A549 (cell line): ENCODE measurements around the gene SHC4. TPM values are rescaled to one million over a fixed set of nuclear protein-coding genes. Genes with fewer than 3 reads are reported as not detected.

Source experiments
- ATAC-seq, 2 experiments: fragments of 200-7000 bp in 1 of 2; fragments of >200 bp in 1 of 2; cut with Nextera tagmentation in 1 of 2; cut with Tn5 transposase in 1 of 2; 3 replicates each; pipeline versions ENCODE4 v1.8.0 to v1.9.1; 2018 to 2020; ENCODE audit warnings: mild to moderate bottlenecking in 1 of 2, moderate library complexity in 1 of 2
- CTCF ChIA-PET: fragments of 300-600 bp; sonication (Branson Sonifier 250); formaldehyde crosslinking; extraction: SDS; loops from one replicate; lab custom pipeline; 2021; ENCODE audit warnings: antibody characterized with exemption, inconsistent platforms; lab: Yijun Ruan, JAX
- POLR2A ChIA-PET: fragments of 350-600 bp; formaldehyde crosslinking; extraction: SDS; loops from one replicate; lab custom pipeline; 2021; ENCODE audit warnings: antibody characterized with exemption, inconsistent platforms; lab: Yijun Ruan, JAX
- DNase-seq, 2 experiments: peaks; one replicate each; pipeline versions ENCODE4 v3.0.0 to v3.0.0-alpha.2; 2011 to 2016; ENCODE audit warnings: low read depth in 1 of 2, low spot score in 1 of 2
- FAIRE-seq: peaks from 2 replicates; lab custom pipeline; 2011; peaks lifted over from hg19 to GRCh38; lab: Jason Lieb, UNC
- H3K27ac ChIP-seq, 2 experiments: fragments of >200 bp; sonication (Bioruptor Twin); formaldehyde crosslinking; 3 replicates each; pipeline ENCODE4 v1.5.1; 2016 to 2017
- H3K4me1 ChIP-seq: fragments of >200 bp; sonication (Bioruptor Twin); formaldehyde crosslinking; 3 replicates; pipeline ENCODE4 v1.6.1; 2016
- H3K4me2 ChIP-seq: fragments of >200 bp; sonication (Bioruptor Twin); formaldehyde crosslinking; 3 replicates; pipeline ENCODE4 v1.6.1; 2016
- H3K4me3 ChIP-seq: fragments of >200 bp; sonication (Bioruptor Twin); formaldehyde crosslinking; 3 replicates; pipeline ENCODE4 v1.5.1; 2016
- H3K9me3 ChIP-seq: fragments of >200 bp; sonication (Bioruptor Twin); formaldehyde crosslinking; 3 replicates; pipeline ENCODE4 v1.6.1; 2016
- ATOH8 ChIP-seq: fragments of 250-450 bp; sonication (Bioruptor Pico); IDR thresholded peaks from 2 replicates; pipeline ENCODE4 v1.5.0; 2020; ENCODE audit warnings: low read depth, mild to moderate bottlenecking, moderate library complexity
- BCL3 ChIP-seq: fragments of >200 bp; sonication (Bioruptor Twin); formaldehyde crosslinking; IDR thresholded peaks from 3 replicates; pipeline ENCODE4 v1.6.1; 2016
- BHLHE40 ChIP-seq: IDR thresholded peaks from 2 replicates; pipeline ENCODE4 v1.6.1; 2012; ENCODE audit warnings: low read depth, low read length, inconsistent platforms
- CHD2 ChIP-seq: fragments of 150-350 bp; IDR thresholded peaks from 2 replicates; pipeline ENCODE4 v1.6.1; 2014; ENCODE audit warnings: low read length; ENCODE audit not compliant: partially characterized antibody
- CHD4 ChIP-seq: fragments of 200-600 bp; sonication (generic); IDR thresholded peaks from 2 replicates; pipeline ENCODE4 v1.6.1; 2016; ENCODE audit warnings: antibody characterized with exemption, mild to moderate bottlenecking, borderline replicate concordance
- EHF ChIP-seq: fragments of 250-450 bp; sonication (Bioruptor Pico); IDR thresholded peaks from 2 replicates; pipeline ENCODE4 v1.5.0; 2020; ENCODE audit warnings: mild to moderate bottlenecking
- EHMT2 ChIP-seq: fragments of 200-600 bp; sonication (generic); IDR thresholded peaks from 2 replicates; pipeline ENCODE4 v1.6.1; 2016; ENCODE audit warnings: antibody characterized with exemption, low read depth, mild to moderate bottlenecking, moderate library complexity
- EP300 ChIP-seq, 2 experiments: fragments of >200 bp; sonication (Bioruptor Twin); formaldehyde crosslinking; IDR thresholded peaks; 2 replicates in 1 of 2; 3 replicates in 1 of 2; pipeline ENCODE4 v1.6.1; 2016 to 2017
- FOSB ChIP-seq: fragments of 250-450 bp; sonication (Bioruptor Pico); IDR thresholded peaks from 2 replicates; pipeline ENCODE4 v1.5.0; 2020; ENCODE audit warnings: mild to moderate bottlenecking, moderate library complexity
- FOSL2 ChIP-seq, 2 experiments: fragments of 450-650 bp in 1 of 2; fragments of >200 bp in 1 of 2; sonication (Bioruptor Twin) in 1 of 2; formaldehyde crosslinking; IDR thresholded peaks; 2 replicates each; pipeline versions ENCODE4 v1.5.0 to v1.6.1; 2016 to 2020; ENCODE audit warnings: mild to moderate bottlenecking in 1 of 2, moderate library complexity in 1 of 2
- FOXS1 ChIP-seq: fragments of 250-450 bp; sonication (Bioruptor Pico); IDR thresholded peaks from 2 replicates; pipeline ENCODE4 v1.5.0; 2020; ENCODE audit warnings: mild to moderate bottlenecking, moderate library complexity
- HEYL ChIP-seq: fragments of 250-450 bp; sonication (Bioruptor Pico); IDR thresholded peaks from 2 replicates; pipeline ENCODE4 v1.8.0; 2021; ENCODE audit warnings: mild to moderate bottlenecking, moderate library complexity
- HOXA7 ChIP-seq: fragments of 250-450 bp; sonication (Bioruptor Pico); IDR thresholded peaks from 2 replicates; pipeline ENCODE4 v1.5.0; 2020; ENCODE audit warnings: mild to moderate bottlenecking, moderate library complexity
- JUNB ChIP-seq: fragments of >200 bp; sonication (Bioruptor Twin); formaldehyde crosslinking; IDR thresholded peaks from 2 replicates; pipeline ENCODE4 v1.6.1; 2016
- KDM1A ChIP-seq: fragments of 200-600 bp; sonication (generic); IDR thresholded peaks from 2 replicates; pipeline ENCODE4 v1.6.1; 2016; ENCODE audit warnings: low read depth, mild to moderate bottlenecking
- MAX ChIP-seq: IDR thresholded peaks from 2 replicates; pipeline ENCODE4 v1.6.1; 2012
- MYC ChIP-seq: IDR thresholded peaks from 2 replicates; pipeline ENCODE4 v1.6.1; 2012; ENCODE audit warnings: mild to moderate bottlenecking, inconsistent platforms, low read length, improper control_type of control experiment, borderline replicate concordance
- NPAS2 ChIP-seq: fragments of 250-450 bp; sonication (Bioruptor Pico); IDR thresholded peaks from 2 replicates; pipeline ENCODE4 v1.8.0; 2022; ENCODE audit warnings: mild to moderate bottlenecking, moderate library complexity, borderline replicate concordance
- PBX3 ChIP-seq: IDR thresholded peaks from 2 replicates; pipeline ENCODE4 v1.6.1; 2012
- POLR2AphosphoS2 ChIP-seq: conservative IDR thresholded peaks from 2 replicates; pipeline ENCODE4 v1.6.1; 2012; ENCODE audit warnings: low read length, improper control_type of control experiment, inconsistent platforms
- RAD21 ChIP-seq, 2 experiments: fragments of >200 bp in 1 of 2; sonication (Bioruptor Twin) in 1 of 2; formaldehyde crosslinking in 1 of 2; IDR thresholded peaks in 1 of 2; conservative IDR thresholded peaks in 1 of 2; 2 replicates in 1 of 2; 3 replicates in 1 of 2; pipeline ENCODE4 v1.6.1; 2012 to 2018; ENCODE audit warnings: inconsistent platforms in 1 of 2
- REST ChIP-seq: fragments of 200-600 bp; sonication (generic); IDR thresholded peaks from 2 replicates; pipeline ENCODE4 v1.6.1; 2016; ENCODE audit warnings: antibody characterized with exemption, mild to moderate bottlenecking, moderate library complexity
- RFX5 ChIP-seq: fragments of 450-650 bp; IDR thresholded peaks from 2 replicates; pipeline ENCODE4 v1.7.1; 2014; ENCODE audit warnings: antibody characterized with exemption, mild to moderate bottlenecking, moderate library complexity
- USF2 ChIP-seq: fragments of 450-650 bp; IDR thresholded peaks from 2 replicates; pipeline ENCODE4 v1.6.1; 2014; ENCODE audit warnings: antibody characterized with exemption
- ZC3H11A ChIP-seq: fragments of 450-650 bp; IDR thresholded peaks from 2 replicates; pipeline ENCODE4 v1.6.1; 2014; ENCODE audit warnings: antibody characterized with exemption, mild to moderate bottlenecking
- ZSCAN20 ChIP-seq: fragments of 250-450 bp; sonication (Bioruptor Pico); IDR thresholded peaks from 2 replicates; pipeline ENCODE4 v1.8.0; 2022; ENCODE audit warnings: mild to moderate bottlenecking, moderate library complexity
- WGBS: methylation state at CpG from one replicate; pipeline ENCODE4 v1.1.6; 2017; ENCODE audit errors: missing lambda C conversion rate; 5-methylcytosine and 5-hydroxymethylcytosine counted together
- polyA plus RNA-seq, 4 experiments: library from polyadenylated mRNA; depleted of rRNA in 3 of 4; stranded (reverse); fragments of >200 nt; fragmentation: RNase III in 1 of 4; extraction: RNeasy Plus Mini Kit Qiagen cat#74134 plus additional on column Dnase treatment in 1 of 4; gene quantifications; 2 replicates in 3 of 4; 3 replicates in 1 of 4; pipeline ENCODE4 v1.2.3, GENCODE V29; 2011 to 2017

SHC4 gene
- polyA plus RNA-seq, 2 of the 4 experiments (the other 2 are of a cell fraction) = 0.08 to 0.16 TPM

- no peak for TF ChIP-seq PBX3
- no peak for TF ChIP-seq KDM1A
- no peak for TF ChIP-seq MYC
Measured at GRCh38 chr15:48905847-48906246, 57.9 kb downstream of the SHC4 start (continued).

GRCh38 chr15:48905216-48905615, 58.5 kb downstream of the SHC4 start:
- no peak for DNase-seq
- no peaks in the 10 kb centered on the region for H3K4me1 ChIP-seq
- CTCF ChIA-PET = interaction anchor here (1.0 to 1.7 kb wide), 3 partner anchors 11 to 71 kb away, joined by 3 to 4 read pairs (median 4); no protein-coding TSS in a partner anchor
- no peaks in the 10 kb centered on the region for H3K9me3 ChIP-seq
- H3K4me2 ChIP-seq = no peak overlapping the region
- H3K27ac ChIP-seq = no peak overlapping the region
- no peak for ATAC-seq
- TF ChIP-seq KDM1A (no peak), BHLHE40 (no peak), RFX5 (no peak), USF2 (no peak), HOXA7 (CRISPR knock-in tag) (no peak), HEYL (CRISPR knock-in tag) (no peak), CHD4 (no peak), NPAS2 (CRISPR knock-in tag) (no peak), PBX3 (no peak), EHMT2 (no peak), ZC3H11A (no peak)
- POLR2A ChIA-PET = interaction anchor here (1.2 kb wide), 1 partner anchor 27 kb away, joined by 3 read pairs; the partner anchor contains the start of gene EID1
- no peak overlapping the region for H3K4me3 ChIP-seq
- no peak for FAIRE-seq

GRCh38 chr15:48904758-48905157, 59.0 kb downstream of the SHC4 start:
- CTCF ChIA-PET = interaction anchor here (1.0 to 1.7 kb wide), 3 partner anchors 10 to 71 kb away, joined by 3 to 4 read pairs (median 4); no protein-coding TSS in a partner anchor
- Histone ChIP-seq H3K4me1 (no peaks in the 10 kb centered on the region), H3K4me2 (no peak overlapping the region), H3K9me3 (no peaks in the 10 kb centered on the region), H3K27ac (no peak overlapping the region), H3K4me3 (no peak overlapping the region)
- FAIRE-seq (no peak), ATAC-seq (no peak), DNase-seq (no peak)
- POLR2A ChIA-PET = no interaction called here
- WGBS = 86% methylated on average over 2 of the region's 4 CpGs
- TF ChIP-seq ATOH8 (CRISPR knock-in tag) (no peak), CHD2 (no peak), RAD21 (conservative IDR thresholded peaks at IDR 0.05 in 1 of 2, IDR thresholded peaks at IDR 0.05 in 1 of 2) (no peak), FOXS1 (CRISPR knock-in tag) (no peak), EP300 (IDR thresholded peaks at IDR 0.05) (no peak), FOSB (CRISPR knock-in tag) (no peak), FOSL2 (IDR thresholded peaks at IDR 0.05) (no peak), FOSL2 (CRISPR knock-in tag; IDR thresholded peaks at IDR 0.05) (no peak), REST (no peak), POLR2AphosphoS2 (no peak), CHD4 (no peak), EHF (CRISPR knock-in tag) (no peak), ZSCAN20 (no peak), BCL3 (no peak), MAX (no peak), JUNB (no peak)
